Nucleus accumbens (tissue), 56 donors: ENCODE data around the gene PTER.

Source experiments
- DNase-seq, 56 donors: peaks; one replicate each; lab custom pipeline; 2025; lab: John Stamatoyannopoulos, UW

The PTER gene

GRCh38 chr10:16459423-16459939 is 22.7 kb downstream of the PTER start:
- no peak for DNase-seq

- no peak for DNase-seq
Observed at GRCh38 chr10:16466001-16466400, 29.2 kb downstream of the PTER start.

GRCh38 chr10:16470747-16471146 is 33.9 kb downstream of the PTER start:
- DNase-seq, result no peak

- DNase-seq, result no peak
Observed at GRCh38 chr10:16472828-16473227, 36.0 kb downstream of the PTER start.

GRCh38 chr10:16477757-16478156 is 40.9 kb downstream of the PTER start:
- no peak for DNase-seq

GRCh38 chr10:16478801-16479200 is 42.0 kb downstream of the PTER start:
- DNase-seq, result no peak

GRCh38 chr10:16481052-16481728 is 44.4 kb downstream of the PTER start:
- no peak for DNase-seq

GRCh38 chr10:16483241-16483917 is 46.6 kb downstream of the PTER start:
- DNase-seq, result no peak

- DNase-seq, result no peak
Observed at GRCh38 chr10:16490511-16490910, 53.7 kb downstream of the PTER start.

GRCh38 chr10:16491933-16492332 is 55.1 kb downstream of the PTER start:
- no peak for DNase-seq

GRCh38 chr10:16493884-16494536 is 57.2 kb downstream of the PTER start:
- no peak for DNase-seq

- DNase-seq, result no peak
Observed at GRCh38 chr10:16497911-16498310, 61.1 kb downstream of the PTER start.

GRCh38 chr10:16505161-16505560 is 68.4 kb downstream of the PTER start:
- no peak for DNase-seq

GRCh38 chr10:16509996-16510395 is 73.2 kb downstream of the PTER start:
- no peak for DNase-seq

GRCh38 chr10:16510843-16511242 is 74.0 kb downstream of the PTER start:
- no peak for DNase-seq

GRCh38 chr10:16518822-16519221 is 82.0 kb downstream of the PTER start:
- no peak for DNase-seq

GRCh38 chr10:16519250-16519907 is 82.6 kb downstream of the PTER start:
- no peak for DNase-seq

GRCh38 chr10:16519908-16520861 is 83.4 kb downstream of the PTER start:
- DNase-seq, result no peak

GRCh38 chr10:16520900-16521299 is 84.1 kb downstream of the PTER start:
- DNase-seq, result no peak
